Heart left ventricle (tissue), 16 donors: Measurements from ENCODE around the gene CEP170B. TPM values are rescaled to one million over a fixed set of nuclear protein-coding genes. Genes with fewer than 3 reads are reported as not detected.
"Not testable (repeated sequence)": the region's sequence is repeated elsewhere in the genome, so short reads cannot be mapped to it uniquely, and the experiment has no call there.

ENCODE experiments used
- ATAC-seq, 4 donors: fragments of 200-7000 bp; cut with Tn5 transposase; one replicate each; pipeline ENCODE4 v1.9.1; 2020 to 2022; ENCODE audit warnings: moderate library complexity in 4 of 4, mild to moderate bottlenecking in 3 of 4, moderate number of reproducible peaks in 1 of 4
- DNase-seq, 5 donors: peaks; one replicate each; pipeline ENCODE4 v3.0.0-alpha.2; 2020
- H3K27ac ChIP-seq, 12 donors: fragments of 200-600 bp; sonication (generic) in 4 of 12; one replicate each; pipeline versions ENCODE4 v1.5.0 to v1.8.0; 2016 to 2022; ENCODE audit warnings: mild to moderate bottlenecking in 2 of 12
- H3K27me3 ChIP-seq, 9 donors: fragments of 200-600 bp; sonication (generic) in 2 of 9; one replicate each; pipeline versions ENCODE4 v1.5.1 to v1.8.0; 2016 to 2022; ENCODE audit warnings: mild to moderate bottlenecking in 3 of 9
- H3K36me3 ChIP-seq, 9 donors: fragments of 200-600 bp; sonication (generic) in 2 of 9; one replicate each; pipeline versions ENCODE4 v1.5.0 to v1.8.0; 2018 to 2022; ENCODE audit warnings: mild to moderate bottlenecking in 2 of 9
- H3K4me1 ChIP-seq, 12 donors: fragments of 200-600 bp; sonication (generic) in 4 of 12; one replicate each; pipeline versions ENCODE4 v1.5.0 to v1.8.0; 2016 to 2022; ENCODE audit warnings: mild to moderate bottlenecking in 3 of 12
- H3K4me3 ChIP-seq, 12 donors: fragments of 200-600 bp; sonication (generic) in 4 of 12; one replicate each; pipeline versions ENCODE4 v1.5.0 to v1.8.0; 2017 to 2022; ENCODE audit warnings: mild to moderate bottlenecking in 9 of 12, moderate library complexity in 4 of 12
- H3K9me3 ChIP-seq, 12 donors: fragments of 200-600 bp; sonication (generic) in 4 of 12; one replicate each; pipeline versions ENCODE4 v1.5.0 to v1.8.0; 2016 to 2022; ENCODE audit warnings: mild to moderate bottlenecking in 1 of 12
- POLR2A ChIP-seq, 2 donors: fragments of 450-650 bp; IDR thresholded peaks; one replicate each; pipeline ENCODE4 v1.6.1; 2017; ENCODE audit warnings: antibody characterized with exemption in 2 of 2, mild to moderate bottlenecking in 2 of 2, moderate library complexity in 2 of 2
- WGBS, 4 donors: extraction: QIAGEN DNeasy Blood & Tissue Kit in 2 of 4; methylation state at CpG; one replicate each; pipeline versions ENCODE4 v1.1.5 to v1.1.7; 2013 to 2018; 5-methylcytosine and 5-hydroxymethylcytosine counted together
- intact Hi-C, 10 donors: fragments of 100-400 bp; cut with DNase I; formaldehyde crosslinking; loops; one replicate each; pipeline versions ENCODE4 v1.11.1 to v1.14.2; 2022
- polyA plus RNA-seq, 2 donors: library from polyadenylated mRNA; stranded (reverse); fragments of 200-250 nt; gene quantifications; one replicate each; pipeline ENCODE4 v1.2.3, GENCODE V29; 2013
- total RNA-seq, 9 donors: library from RNA; depleted of rRNA in 2 of 9; stranded (reverse); fragments of >200 nt in 2 of 9; fragmentation: NEBNext Ultra II Directional in 3 of 9; extraction: Animal tissue kit (Norgen Biotek cat#: 25700) in 3 of 9; gene quantifications; one replicate each; pipeline versions ENCODE4 v1.1.0 to v1.2.4, GENCODE V29; 2016 to 2023
- TF ChIP-seq, protein P1 (sequence below), 12 donors: fragments of 200-600 bp; sonication (generic) in 4 of 12; IDR thresholded peaks; one replicate each; pipeline versions ENCODE4 v1.5.0 to v1.8.0; 2018 to 2022; ENCODE audit warnings: antibody characterized with exemption in 12 of 12, mild to moderate bottlenecking in 5 of 12
- donor health status: ischemic (EF 13 %, LVEDD 7.1; RV severe dilation, severe dysfunction).
- donor health status: healthy with polysubstance abuse.
- donor health status: DM: no; HTN: yes; CAD: no.
- donor health status: DM: no; HTN: no; CAD: no.
- donor health status: ischemic (EF 25% LVEDD 6.9; RV normal size, moderate dysfunction).
- donor health status: ischemic (EF 25% LVEDD 5.7; RV mildly dilated, moderate dysfunction).
- donor health status: healthy.
- donor health status: DM: yes; HTN: yes; CAD: no.
- donor health status: ischemic (EF 35%, LVEDD 5.7; RV mildly dilated, moderate dysfunction).
- donor health status: nonischemic (EF 11% LVEDD 7.7; RV severe dilation, severe dysfunction).
- donor health status: DM: yes; HTN: yes; CAD: no.
- donor health status: PGD.
- donor health status: ischemic (EF 29% LVEDD 5.4; RV normal size, mild dysfunction).
- donor health status: nonischemic (EF 23%, LVEDD 6.1; RV moderate dilation, normal function).

The CEP170B gene
- total and polyA plus RNA-seq, 11 donors = 7.5 to 21.9 (median 12.5) TPM

DNA sequence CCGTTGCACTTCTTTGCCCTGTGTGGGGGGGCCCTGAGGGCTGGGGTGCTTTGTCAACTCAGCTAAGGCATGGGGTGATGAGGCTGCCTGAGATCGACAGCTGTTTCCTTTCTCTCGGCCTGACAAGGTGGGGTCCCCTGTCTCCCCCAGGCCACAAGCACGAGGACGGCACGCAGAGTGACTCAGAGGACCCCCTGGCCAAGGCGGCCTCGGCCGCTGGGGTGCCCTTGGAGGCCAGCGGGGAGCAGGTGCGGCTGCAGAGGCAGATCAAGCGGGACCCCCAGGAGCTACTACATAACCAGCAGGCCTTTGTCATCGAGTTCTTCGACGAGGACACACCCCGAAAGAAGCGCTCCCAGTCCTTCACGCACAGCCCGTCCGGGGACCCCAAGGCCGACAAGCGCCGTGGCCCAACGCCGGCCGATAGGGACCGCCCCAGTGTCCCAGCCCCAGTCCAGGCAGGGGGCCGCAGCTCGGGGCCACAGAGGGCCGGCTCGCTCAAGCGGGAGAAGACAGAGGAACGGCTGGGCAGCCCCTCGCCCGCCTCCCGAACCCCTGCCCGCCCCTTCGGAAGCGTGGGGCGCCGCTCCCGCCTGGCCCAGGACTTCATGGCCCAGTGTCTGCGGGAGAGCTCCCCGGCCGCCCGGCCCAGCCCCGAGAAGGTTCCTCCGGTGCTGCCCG lies 18.8 kb downstream of the CEP170B start:
- Histone ChIP-seq H3K4me1 (peaks cover 0 to 15% (median 0%) of the 10 kb centered on the region in 12 donors), H3K36me3 (peaks cover 0 to 54% (median 19%) of the 10 kb centered on the region in 9 donors), H3K4me3 (no peak overlapping the region), H3K27me3 (no peaks in the 10 kb centered on the region), H3K9me3 (no peaks in the 10 kb centered on the region), H3K27ac (no peak overlapping the region)
- WGBS, 4 donors = 93 to 96% (median 94%) methylated on average over 20 to 49 of the region's 49 CpGs
- TF ChIP-seq POLR2A (IDR thresholded peaks at IDR 0.05) = no peak
- TF ChIP-seq, protein P1, sequence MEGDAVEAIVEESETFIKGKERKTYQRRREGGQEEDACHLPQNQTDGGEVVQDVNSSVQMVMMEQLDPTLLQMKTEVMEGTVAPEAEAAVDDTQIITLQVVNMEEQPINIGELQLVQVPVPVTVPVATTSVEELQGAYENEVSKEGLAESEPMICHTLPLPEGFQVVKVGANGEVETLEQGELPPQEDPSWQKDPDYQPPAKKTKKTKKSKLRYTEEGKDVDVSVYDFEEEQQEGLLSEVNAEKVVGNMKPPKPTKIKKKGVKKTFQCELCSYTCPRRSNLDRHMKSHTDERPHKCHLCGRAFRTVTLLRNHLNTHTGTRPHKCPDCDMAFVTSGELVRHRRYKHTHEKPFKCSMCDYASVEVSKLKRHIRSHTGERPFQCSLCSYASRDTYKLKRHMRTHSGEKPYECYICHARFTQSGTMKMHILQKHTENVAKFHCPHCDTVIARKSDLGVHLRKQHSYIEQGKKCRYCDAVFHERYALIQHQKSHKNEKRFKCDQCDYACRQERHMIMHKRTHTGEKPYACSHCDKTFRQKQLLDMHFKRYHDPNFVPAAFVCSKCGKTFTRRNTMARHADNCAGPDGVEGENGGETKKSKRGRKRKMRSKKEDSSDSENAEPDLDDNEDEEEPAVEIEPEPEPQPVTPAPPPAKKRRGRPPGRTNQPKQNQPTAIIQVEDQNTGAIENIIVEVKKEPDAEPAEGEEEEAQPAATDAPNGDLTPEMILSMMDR (IDR thresholded peaks at IDR 0.05) = no peak
- intact Hi-C loops = no loop called here
- ATAC-seq (no peak), DNase-seq (peak in 3 of 5 donors; percentile 6 to 53 (median 23))

DNA sequence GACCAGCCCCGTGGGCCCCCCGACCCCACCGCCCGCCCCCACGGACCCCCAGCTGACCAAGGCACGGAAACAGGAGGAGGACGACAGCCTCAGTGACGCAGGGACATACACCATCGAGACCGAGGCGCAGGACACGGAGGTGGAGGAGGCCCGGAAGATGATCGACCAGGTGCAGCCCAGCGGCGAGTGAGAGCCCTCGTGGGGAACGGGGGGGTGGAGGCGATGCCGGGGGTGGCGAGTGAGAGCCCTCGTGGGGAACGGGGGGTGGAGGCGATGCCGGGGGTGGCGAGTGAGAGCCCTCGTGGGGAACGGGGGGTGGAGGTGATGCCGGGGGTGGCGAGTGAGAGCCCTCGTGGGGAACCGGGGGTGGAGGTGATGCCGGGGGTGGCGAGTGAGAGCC lies 19.3 kb downstream of the CEP170B start:
- H3K4me1 ChIP-seq = peaks cover 0 to 15% (median 0%) of the 10 kb centered on the region in 12 donors
- peaks cover 0 to 54% (median 19%) of the 10 kb centered on the region in 9 donors for H3K36me3 ChIP-seq
- H3K27me3 ChIP-seq, H3K4me3 ChIP-seq, ATAC-seq, intact Hi-C loops, H3K27ac ChIP-seq, H3K9me3 ChIP-seq: not testable (repeated sequence)
- DNase-seq = peak in 2 of 5 donors; percentile 14 to 22
- WGBS, 4 donors = 86 to 92% (median 90%) methylated on average over 14 to 33 of the region's 34 CpGs; no CpG with 5 or more reads in 1 of the 4 donors

- peaks cover 0 to 15% (median 0%) of the 10 kb centered on the region in 12 donors for H3K4me1 ChIP-seq
- TF ChIP-seq POLR2A (IDR thresholded peaks at IDR 0.05) = no peak
- TF ChIP-seq, protein P1 (IDR thresholded peaks at IDR 0.05) = no peak
- DNase-seq (peak in 3 of 5 donors; percentile 24 to 61 (median 24)), ATAC-seq (no peak)
- H3K9me3 ChIP-seq = no peaks in the 10 kb centered on the region
- no peaks in the 10 kb centered on the region for H3K27me3 ChIP-seq
- H3K27ac ChIP-seq = no peak overlapping the region
- 88 to 97% (median 90%) methylated on average over 22 to 38 of the region's 38 CpGs for WGBS, 4 donors
- H3K36me3 ChIP-seq = peaks cover 0 to 50% (median 15%) of the 10 kb centered on the region in 9 donors
- intact Hi-C loops = no loop called here
- no peak overlapping the region for H3K4me3 ChIP-seq
These were observed 20.2 kb downstream of the CEP170B start for GRCh38 chr14:104885031-104885972.

DNA sequence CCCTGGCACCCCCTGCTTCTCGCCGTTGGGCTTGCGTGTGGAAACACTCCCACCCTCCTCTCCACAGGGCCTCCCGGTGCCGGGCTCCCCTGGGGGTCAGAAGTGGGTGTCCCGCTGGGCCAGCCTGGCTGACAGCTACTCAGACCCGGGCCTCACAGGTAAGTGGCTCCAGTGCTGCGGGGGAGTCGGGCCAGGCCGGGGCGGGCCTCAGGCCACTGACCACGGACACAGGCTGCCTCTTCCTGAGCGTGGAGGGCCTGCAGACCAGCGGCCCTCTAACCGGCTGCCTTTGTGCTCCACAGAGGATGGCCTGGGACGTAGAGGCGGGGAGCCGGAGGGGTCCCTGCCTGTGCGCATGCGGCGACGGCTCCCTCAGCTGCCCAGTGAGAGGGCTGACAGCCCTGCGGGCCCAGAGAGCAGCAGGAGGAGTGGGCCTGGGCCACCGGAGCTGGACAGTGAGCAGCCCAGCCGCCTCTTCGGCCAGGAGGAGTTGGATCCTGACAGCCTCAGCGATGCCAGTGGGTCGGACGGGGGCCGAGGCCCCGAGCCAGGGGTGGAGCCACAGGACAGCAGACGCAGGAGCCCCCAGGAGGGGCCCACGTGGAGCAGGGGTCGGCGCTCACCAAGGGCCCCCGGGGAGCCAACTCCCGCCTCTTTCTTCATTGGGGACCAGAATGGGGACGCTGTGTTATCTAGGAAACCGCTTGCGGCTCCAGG lies 21.1 kb downstream of the CEP170B start:
- DNase-seq = peak in 2 of 5 donors; percentile 8 to 60

More for the DNA sequence above, 21.1 kb downstream of the CEP170B start:
- intact Hi-C loops = no loop called here
- ATAC-seq = no peak
- TF ChIP-seq, protein P1 (IDR thresholded peaks at IDR 0.05) = no peak
- no peak for TF ChIP-seq POLR2A (IDR thresholded peaks at IDR 0.05)
- Histone ChIP-seq H3K4me3 (no peak overlapping the region), H3K9me3 (no peaks in the 10 kb centered on the region), H3K4me1 (peaks cover 0 to 9% (median 0%) of the 10 kb centered on the region in 12 donors), H3K27me3 (no peaks in the 10 kb centered on the region), H3K27ac (no peak overlapping the region), H3K36me3 (peaks cover 0 to 44% (median 12%) of the 10 kb centered on the region in 9 donors)
- WGBS, 4 donors = 88 to 91% (median 91%) methylated on average over 28 to 40 of the region's 40 CpGs
